ENCODE data around the gene CDH4. TPM values are rescaled to one million over a fixed set of nuclear protein-coding genes. Genes with fewer than 3 reads are reported as not detected.

Gene CDH4
- total and polyA plus RNA-seq, 2 of the 8 experiments (the other 6 are each of a cell fraction or from before 2014, with no cell fraction given): 4.3 to 7.9 TPM

DNA sequence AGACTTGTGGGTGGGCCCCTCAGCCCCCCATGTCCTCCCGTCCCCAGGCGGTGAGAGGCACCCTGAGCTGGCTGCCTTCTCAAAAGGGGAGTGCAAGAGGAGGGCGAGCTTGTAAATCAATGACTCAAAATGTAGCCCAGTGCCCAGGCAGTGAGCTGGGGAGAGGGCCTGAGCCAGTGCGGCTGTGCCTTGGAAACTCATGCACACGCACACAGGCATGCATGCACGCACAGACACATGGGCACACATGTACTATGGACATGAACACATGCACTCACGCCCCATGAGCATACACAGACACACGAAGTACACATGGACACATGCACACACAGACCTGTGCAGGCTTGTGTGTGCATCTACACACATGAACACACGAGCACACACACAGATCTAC, 680.1 kb downstream of the CDH4 start:
- peak overlapping the region; percentile 57; the same call in 1 of the 2 replicates for H2AK5ac ChIP-seq (ENCODE audit: low read depth, low read length)
- no peak overlapping the region for H3K14ac ChIP-seq (ENCODE audit: insufficient read length)
- ChIA-PET CTCF (ENCODE audit: partially characterized antibody) (no interaction called here), POLR2A (ENCODE audit: partially characterized antibody) (no interaction called here)
- peaks cover 0 to 24% (median 8%) of the 10 kb centered on the region in 4 experiments; a peak in 5 of 7 replicates for H3K4me1 ChIP-seq (replicated peaks in 1 of 4; ENCODE audit: control insufficient read depth in 3 of 4, insufficient read depth in 4 of 4, low read length in 3 of 4)
- H3K56ac ChIP-seq (replicated peaks; ENCODE audit: insufficient read length, low read depth, low read length): no peak overlapping the region
- H3K4me2 ChIP-seq (ENCODE audit: insufficient read depth in 1 of 2, low read depth in 2 of 2, low read length in 2 of 2): no peak overlapping the region
- H4K5ac ChIP-seq (ENCODE audit: insufficient read length, low read depth, low read length): no peak overlapping the region
- H3K27ac ChIP-seq (ENCODE audit: low read depth, low read length): no peak overlapping the region
- H3K9ac ChIP-seq (replicated peaks in 1 of 4; ENCODE audit: extremely low read depth in 1 of 4, low read depth in 3 of 4, low read length in 3 of 4): no peak overlapping the region
- peak overlapping the region; percentile 29; the same call in 1 of the 2 replicates for H2BK5ac ChIP-seq (ENCODE audit: low read depth, low read length)
- H3K79me1 ChIP-seq (ENCODE audit: low read depth, low read length): no peaks in the 10 kb centered on the region
- 84% methylated on average over 9 of the region's 9 CpGs; no CpG with 5 or more reads in 1 of the 2 experiments for WGBS, 2 experiments (ENCODE audit: extremely low coverage in 1 of 2, insufficient coverage in 1 of 2, insufficient read length in 1 of 2, insufficient replicate concordance in 2 of 2, low coverage in 1 of 2, low lambda C conversion rate in 2 of 2, missing lambda C conversion rate in 1 of 2)
- 0 out of 2 replicates have a peak overlapping the region, but pooled peaks have one; percentile 19 for H2BK12ac ChIP-seq (ENCODE audit: low read depth, low read length)
- no peak overlapping the region for H3K18ac ChIP-seq (ENCODE audit: extremely low read depth, low read length)
- no peaks in the 10 kb centered on the region for H3K27me3 ChIP-seq (replicated peaks in 1 of 4; ENCODE audit: control insufficient read depth in 3 of 4, extremely low read depth in 1 of 4, insufficient read depth in 3 of 4, low read length in 3 of 4)
- H3K23me2 ChIP-seq (ENCODE audit: low read depth, low read length): no peaks in the 10 kb centered on the region
- H2AFZ ChIP-seq (ENCODE audit: low read length): no peak overlapping the region
- no peak for FAIRE-seq
- no peak overlapping the region for H2BK120ac ChIP-seq (replicated peaks; ENCODE audit: low read depth, low read length)
- H2BK20ac ChIP-seq (ENCODE audit: low read length): no peak overlapping the region
- H4K20me1 ChIP-seq (replicated peaks in 1 of 2; ENCODE audit: control insufficient read depth in 1 of 2, insufficient read depth in 2 of 2, low read length in 2 of 2): peaks cover 0 to 3% of the 10 kb centered on the region in 2 experiments
- H3K9me3 ChIP-seq (ENCODE audit: insufficient read depth in 2 of 2, low read depth in 1 of 2, low read length in 1 of 2): no peaks in the 10 kb centered on the region; a peak in 1 of 4 replicates
- H2BK15ac ChIP-seq (ENCODE audit: low read length): no peak overlapping the region
- DNase-seq (ENCODE audit: low read depth in 1 of 2, low spot score in 2 of 2): peak in 1 of 2 experiments; percentile 36
- no peak overlapping the region for H3K4ac ChIP-seq (replicated peaks; ENCODE audit: insufficient read length, low read depth, low read length)
- H3K36me3 ChIP-seq (ENCODE audit: control insufficient read depth in 2 of 4, insufficient read depth in 4 of 4, low read length in 3 of 4): no peaks in the 10 kb centered on the region; a peak in 1 of 8 replicates
- no peak overlapping the region for H3K23ac ChIP-seq (ENCODE audit: insufficient read length)
- no peak for TF ChIP-seq SIX5 (IDR thresholded peaks at IDR 0.05; ENCODE audit: low read depth, low read length)
- H4K8ac ChIP-seq (ENCODE audit: extremely low read depth, insufficient read depth, low read length): no peak overlapping the region
- H3K79me2 ChIP-seq (ENCODE audit: control insufficient read depth in 1 of 2, insufficient read depth in 2 of 2, low read length in 2 of 2): no peaks in the 10 kb centered on the region
- no peak overlapping the region for H3K4me3 ChIP-seq (ENCODE audit: extremely low read depth in 1 of 4, insufficient read depth in 2 of 4, low read depth in 3 of 4, low read length in 4 of 4)
- H4K91ac ChIP-seq (replicated peaks; ENCODE audit: insufficient read length, low read length): no peak overlapping the region

Data from H1 (cell line).